HG03196 (cell line): ENCODE results near the gene PDE4B.

Experiments used
- ATAC-seq: cut with Tn5 transposase; IDR thresholded peaks from one replicate; pipeline ENCODE4 v1.9.1; 2021; ENCODE audit not compliant: unreplicated experiment

PDE4B gene

GRCh38 chr1:65880611-65881010 lies 87.9 kb downstream of the PDE4B start:
- no peak for ATAC-seq

GRCh38 chr1:65881067-65881594 lies 88.4 kb downstream of the PDE4B start:
- ATAC-seq: no peak

- no peak for ATAC-seq
These were observed 89.4 kb downstream of the PDE4B start for GRCh38 chr1:65882076-65882475.

- ATAC-seq: no peak
These were observed 96.7 kb downstream of the PDE4B start for GRCh38 chr1:65889441-65889840.

GRCh38 chr1:65890201-65890843 lies 97.6 kb downstream of the PDE4B start:
- ATAC-seq: no peak

- ATAC-seq: peak; percentile 92
These were observed 102.3 kb downstream of the PDE4B start for GRCh38 chr1:65894738-65895605.

- ATAC-seq: no peak
These were observed 104.0 kb downstream of the PDE4B start for GRCh38 chr1:65896721-65897120.

- ATAC-seq: no peak
These were observed 104.8 kb downstream of the PDE4B start for GRCh38 chr1:65897485-65897884.

GRCh38 chr1:65904681-65905083 lies 112.0 kb downstream of the PDE4B start:
- ATAC-seq: no peak

- no peak for ATAC-seq
These were observed 117.7 kb downstream of the PDE4B start for GRCh38 chr1:65910432-65910831.

GRCh38 chr1:65911679-65912078 lies 119.0 kb downstream of the PDE4B start:
- ATAC-seq: no peak

GRCh38 chr1:65918564-65918963 lies 125.9 kb downstream of the PDE4B start:
- no peak for ATAC-seq

- ATAC-seq: no peak
These were observed 128.8 kb downstream of the PDE4B start for GRCh38 chr1:65921446-65921845.

- ATAC-seq: no peak
These were observed 131.8 kb downstream of the PDE4B start for GRCh38 chr1:65924471-65924870.

GRCh38 chr1:65938506-65938905 lies 145.8 kb downstream of the PDE4B start:
- ATAC-seq: no peak

GRCh38 chr1:65939191-65939590 lies 146.5 kb downstream of the PDE4B start:
- no peak for ATAC-seq

- no peak for ATAC-seq
These were observed 146.9 kb downstream of the PDE4B start for GRCh38 chr1:65939636-65940035.

GRCh38 chr1:65940126-65940525 lies 147.4 kb downstream of the PDE4B start:
- ATAC-seq: no peak

GRCh38 chr1:65942476-65942875 lies 149.8 kb downstream of the PDE4B start:
- ATAC-seq: no peak

- no peak for ATAC-seq
These were observed 153.7 kb downstream of the PDE4B start for GRCh38 chr1:65946376-65946775.

GRCh38 chr1:65946960-65947359 lies 154.3 kb downstream of the PDE4B start:
- no peak for ATAC-seq

GRCh38 chr1:65948609-65949229 lies 156.0 kb downstream of the PDE4B start:
- ATAC-seq: no peak
